Hepatic stellate cell (primary cell): ENCODE results near the gene RIMS1.

Source experiments
- DNase-seq: peaks from one replicate; pipeline ENCODE4 v3.0.0; 2011; ENCODE audit warnings: low spot score

The RIMS1 gene

DNA sequence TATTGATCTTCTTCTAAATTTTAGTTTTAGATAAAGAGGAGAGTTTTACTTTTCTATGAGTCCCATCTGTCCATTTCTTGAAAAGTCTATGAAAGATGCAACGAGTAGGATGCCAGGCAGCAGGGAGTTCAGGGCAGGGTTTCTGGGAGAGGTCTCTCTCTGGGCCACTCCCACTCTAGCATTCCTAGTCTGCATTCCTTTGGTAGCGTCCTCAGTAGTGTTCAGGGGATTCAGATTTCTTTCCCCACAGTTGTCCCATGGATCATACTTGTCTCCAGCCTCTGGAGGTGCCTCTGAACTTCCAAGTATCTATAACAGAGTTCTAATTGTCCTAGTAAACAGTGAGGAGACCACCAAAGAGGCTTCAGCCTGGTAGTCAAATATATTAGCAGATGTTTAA is 225.3 kb downstream of the RIMS1 start:
- DNase-seq: no peak

DNA sequence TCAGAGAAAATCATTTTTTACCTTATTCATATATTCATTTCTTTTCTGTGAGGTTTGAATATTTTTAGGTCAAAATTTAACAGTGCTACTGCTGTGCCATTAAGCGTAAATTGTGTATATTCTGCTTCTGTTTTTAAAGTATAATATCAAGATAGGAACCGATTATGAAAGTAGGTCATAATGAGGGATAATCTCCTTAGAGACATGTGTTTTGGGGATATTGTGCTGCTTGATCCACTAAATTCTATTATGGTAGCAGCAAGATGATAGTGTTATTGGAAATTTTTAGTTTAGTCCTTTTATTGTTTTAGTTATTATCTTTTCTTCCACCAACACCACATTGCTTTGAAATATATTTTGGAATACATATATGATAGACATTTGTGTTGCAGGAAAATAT is 244.0 kb downstream of the RIMS1 start:
- no peak for DNase-seq

DNA sequence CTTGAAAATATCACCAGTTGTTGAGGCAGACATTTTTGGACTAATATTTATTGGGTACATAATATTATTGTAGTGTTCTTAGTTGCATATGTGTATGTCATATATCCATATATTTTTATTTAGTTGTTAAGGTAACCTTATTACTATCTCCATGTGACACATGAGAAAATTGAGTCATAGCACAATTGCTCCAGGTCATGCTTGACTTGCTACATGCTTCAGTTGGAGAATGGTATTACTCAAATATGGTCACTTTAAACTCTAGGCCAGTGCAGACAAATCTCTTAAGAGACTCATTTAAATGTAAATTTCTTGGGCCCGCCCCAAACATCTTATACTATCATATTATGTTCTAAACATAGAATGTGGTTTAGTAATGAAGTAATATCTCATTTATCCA is 246.1 kb downstream of the RIMS1 start:
- DNase-seq: no peak

GRCh38 chr6:72132851-72133250 is 246.5 kb downstream of the RIMS1 start:
- DNase-seq: no peak

DNA sequence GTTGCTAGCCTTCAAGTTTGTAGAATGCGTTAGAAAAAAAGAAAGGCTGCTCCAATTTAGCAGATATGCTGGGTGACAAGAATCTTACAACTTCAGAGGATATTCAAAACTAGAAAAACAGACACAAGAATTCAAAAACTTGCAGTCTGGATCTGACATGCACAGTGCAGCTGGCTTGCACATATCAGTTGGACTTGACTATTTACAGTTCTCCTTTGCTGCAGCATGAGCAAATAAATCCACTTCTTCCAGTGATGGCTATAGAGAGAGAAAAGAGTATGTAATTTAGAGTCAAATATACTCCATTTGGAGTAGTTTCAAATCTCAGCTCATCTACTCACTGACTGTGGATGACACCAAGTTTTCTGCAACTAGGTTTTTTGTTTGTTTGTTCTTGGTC is 247.0 kb downstream of the RIMS1 start:
- DNase-seq: no peak

GRCh38 chr6:72140795-72141194 is 254.4 kb downstream of the RIMS1 start:
- DNase-seq: peak; percentile 11

DNA sequence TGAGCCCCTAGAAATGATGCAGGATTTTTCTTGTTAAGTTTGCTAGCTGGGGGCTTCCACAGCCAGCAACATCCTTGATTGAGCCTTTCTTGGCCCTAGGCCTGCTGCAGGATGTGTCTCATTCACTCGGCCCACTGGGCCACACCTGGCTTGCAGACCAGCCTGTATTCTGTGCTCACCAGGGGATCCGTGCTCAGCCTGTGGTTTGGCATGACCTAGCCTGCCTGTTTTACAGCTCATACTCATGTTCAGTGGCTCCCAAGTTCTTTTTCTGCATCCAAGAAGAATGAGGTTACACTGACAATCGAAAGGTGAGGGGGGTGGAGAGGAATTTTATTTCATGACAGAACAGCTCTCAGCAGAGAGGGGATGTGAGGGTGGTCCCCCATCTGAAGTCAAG is 263.4 kb downstream of the RIMS1 start:
- DNase-seq: no peak

- DNase-seq: no peak
Measured at GRCh38 chr6:72151742-72152141, 265.4 kb downstream of the RIMS1 start.

- no peak for DNase-seq
Measured at GRCh38 chr6:72175916-72176315, 289.6 kb downstream of the RIMS1 start.

GRCh38 chr6:72182337-72183246 is 296.2 kb downstream of the RIMS1 start:
- DNase-seq: peak; percentile 30

GRCh38 chr6:72203983-72204382 is 317.6 kb downstream of the RIMS1 start:
- DNase-seq: no peak

DNA sequence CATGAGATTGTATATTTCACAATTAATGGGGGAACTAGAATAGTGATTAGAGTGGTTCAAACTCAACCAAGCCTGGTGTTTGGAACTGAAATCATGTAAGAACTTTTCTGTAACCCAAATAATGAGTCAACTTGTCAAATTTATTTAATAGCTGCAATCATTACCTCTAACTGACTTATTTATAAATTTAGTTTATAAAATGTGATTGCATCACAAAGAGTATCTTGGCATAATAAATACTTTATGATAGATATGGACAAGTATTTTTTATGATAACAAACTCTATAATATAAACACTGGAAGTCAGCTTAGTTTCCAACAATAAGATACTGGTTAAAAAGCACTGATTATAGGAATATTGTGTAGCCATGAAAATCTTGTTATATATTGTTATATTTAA is 319.1 kb downstream of the RIMS1 start:
- peak; percentile 5 for DNase-seq

GRCh38 chr6:72206606-72207005 is 320.3 kb downstream of the RIMS1 start:
- no peak for DNase-seq

DNA sequence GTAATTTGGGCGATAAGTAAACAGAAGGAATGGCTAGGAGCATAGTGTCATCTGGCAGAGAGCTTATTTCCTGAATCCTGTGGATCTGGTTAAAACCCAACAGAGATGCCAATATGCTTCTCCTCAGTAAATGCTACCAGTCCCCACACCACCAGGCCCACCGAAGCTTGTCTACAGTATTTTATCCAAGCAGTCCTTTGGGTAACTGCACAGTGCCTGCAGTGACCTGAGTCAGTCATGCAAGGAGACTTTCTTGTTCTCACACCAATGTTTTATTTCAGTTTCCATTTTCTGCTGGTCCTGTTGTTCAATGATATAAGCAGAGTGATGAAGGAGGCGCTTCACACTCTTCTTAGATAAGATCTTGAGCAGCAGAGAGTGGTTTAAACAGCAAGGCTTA is 326.3 kb downstream of the RIMS1 start:
- no peak for DNase-seq

- no peak for DNase-seq
Measured at GRCh38 chr6:72213654-72214053, 327.3 kb downstream of the RIMS1 start.

GRCh38 chr6:72216222-72217068 is 330.1 kb downstream of the RIMS1 start:
- no peak for DNase-seq

GRCh38 chr6:72217626-72218025 is 331.3 kb downstream of the RIMS1 start:
- DNase-seq: no peak

- DNase-seq: peak; percentile 17
Measured at GRCh38 chr6:72218125-72218524, 331.8 kb downstream of the RIMS1 start.

DNA sequence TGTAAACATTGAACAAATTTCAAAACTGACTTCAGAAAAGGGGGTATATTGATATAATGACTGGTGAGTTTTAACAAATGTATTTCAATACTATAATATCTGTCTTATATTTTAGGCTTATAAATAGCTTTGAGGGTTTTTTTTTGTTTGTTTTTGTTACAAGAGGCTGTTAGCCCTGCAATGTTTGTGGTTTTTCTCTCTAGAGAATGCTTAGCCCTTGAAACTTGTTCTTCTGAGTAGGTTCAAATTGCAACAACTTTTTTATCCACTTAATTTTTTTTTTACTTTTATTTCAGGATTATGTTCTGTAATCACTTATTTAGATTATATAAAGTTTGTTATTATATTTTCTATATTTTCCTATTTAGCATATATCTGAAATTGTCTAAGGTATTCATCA is 333.2 kb downstream of the RIMS1 start:
- DNase-seq: peak; percentile 4

- no peak for DNase-seq
Measured at GRCh38 chr6:72238021-72238420, 351.7 kb downstream of the RIMS1 start.

- DNase-seq: peak; percentile 5
Measured at GRCh38 chr6:72238900-72239299, 352.6 kb downstream of the RIMS1 start.

DNA sequence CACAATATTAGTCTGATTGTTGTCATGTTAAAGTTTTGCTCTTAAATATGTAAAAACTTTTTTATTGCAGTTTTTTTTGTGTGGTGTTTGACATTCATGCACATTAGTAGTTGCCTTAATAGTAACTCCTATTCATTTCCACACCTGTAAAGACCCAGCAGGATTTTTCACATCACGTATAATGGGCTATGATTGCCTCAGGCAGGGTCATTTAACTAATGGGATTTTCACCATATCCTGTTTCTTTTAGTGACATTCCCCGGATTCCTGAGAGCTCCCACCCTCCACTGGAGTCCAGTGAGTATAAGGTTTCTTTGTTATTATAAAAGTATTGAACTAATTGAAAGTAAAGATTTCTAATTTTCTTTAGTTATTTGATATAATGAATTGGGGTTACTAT is 359.2 kb downstream of the RIMS1 start:
- DNase-seq: no peak

DNA sequence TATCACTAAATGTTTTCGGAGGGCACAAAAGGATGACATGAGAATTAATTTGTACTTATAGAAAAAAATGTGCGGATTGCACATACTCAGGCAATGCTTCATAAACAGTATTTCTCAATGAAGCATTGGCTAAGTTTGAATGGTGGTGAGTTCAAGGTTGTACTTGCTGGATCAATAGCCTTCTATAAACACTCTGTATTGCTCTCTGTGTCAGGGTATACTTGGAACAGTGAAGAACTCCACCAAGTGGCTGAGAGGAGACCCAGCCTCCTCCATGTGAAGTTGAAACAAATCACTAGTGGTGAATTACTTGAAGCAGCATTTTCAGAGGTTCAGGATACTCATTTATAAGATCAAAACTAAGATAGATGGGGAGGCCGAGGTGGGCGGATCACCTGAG is 360.6 kb downstream of the RIMS1 start:
- DNase-seq: no peak
